Measurements from ENCODE around the gene CNPY3.

The CNPY3 gene

GRCh38 chr6:42925248-42925857 lies 3.9 kb upstream of the CNPY3 start:
- no peak for DNase-seq (ENCODE audit: low read depth)
- H3K4me3 ChIP-seq (replicated peaks; ENCODE audit: low read depth, low read length), result no peak overlapping the region
- no peak for TF ChIP-seq CTCF (IDR thresholded peaks at IDR 0.05; ENCODE audit: low read length, missing control alignments)

- TF ChIP-seq CTCF (IDR thresholded peaks at IDR 0.05; ENCODE audit: low read length, missing control alignments), result no peak
- H3K4me3 ChIP-seq (replicated peaks; ENCODE audit: low read depth, low read length), result peak overlapping the region; percentile 79
- peak; percentile 66 for DNase-seq (ENCODE audit: low read depth)
These were observed 611 bp downstream of the CNPY3 start for GRCh38 chr6:42929821-42930360.

GRCh38 chr6:42932412-42932811 lies 3.1 kb downstream of the CNPY3 start:
- H3K4me3 ChIP-seq (replicated peaks; ENCODE audit: low read depth, low read length), result no peak overlapping the region
- TF ChIP-seq CTCF (IDR thresholded peaks at IDR 0.05; ENCODE audit: low read length, missing control alignments), result no peak
- no peak for DNase-seq (ENCODE audit: low read depth)

GRCh38 chr6:42933205-42933604 lies 3.9 kb downstream of the CNPY3 start:
- TF ChIP-seq CTCF (IDR thresholded peaks at IDR 0.05; ENCODE audit: low read length, missing control alignments), result no peak
- peak; percentile 36 for DNase-seq (ENCODE audit: low read depth)
- H3K4me3 ChIP-seq (replicated peaks; ENCODE audit: low read depth, low read length), result no peak overlapping the region

GRCh38 chr6:42935322-42935721 lies 6.0 kb downstream of the CNPY3 start:
- TF ChIP-seq CTCF (IDR thresholded peaks at IDR 0.05; ENCODE audit: low read length, missing control alignments), result no peak
- no peak for DNase-seq (ENCODE audit: low read depth)
- H3K4me3 ChIP-seq (replicated peaks; ENCODE audit: low read depth, low read length), result no peak overlapping the region

GRCh38 chr6:42936398-42936797 lies 7.1 kb downstream of the CNPY3 start:
- no peak for TF ChIP-seq CTCF (IDR thresholded peaks at IDR 0.05; ENCODE audit: low read length, missing control alignments)
- no peak for DNase-seq (ENCODE audit: low read depth)
- H3K4me3 ChIP-seq (replicated peaks; ENCODE audit: low read depth, low read length), result no peak overlapping the region

Data from fibroblast of pulmonary artery (primary cell).